ENCODE data around the gene APBA2. TPM values are rescaled to one million over a fixed set of nuclear protein-coding genes. Genes with fewer than 3 reads are reported as not detected.
"Not testable (repeated sequence)": the region's sequence is repeated elsewhere in the genome, so short reads cannot be mapped to it uniquely, and the experiment has no call there.

Gene APBA2
- total RNA-seq, 1 experiment from 2014 or later: 11.2 TPM

DNA sequence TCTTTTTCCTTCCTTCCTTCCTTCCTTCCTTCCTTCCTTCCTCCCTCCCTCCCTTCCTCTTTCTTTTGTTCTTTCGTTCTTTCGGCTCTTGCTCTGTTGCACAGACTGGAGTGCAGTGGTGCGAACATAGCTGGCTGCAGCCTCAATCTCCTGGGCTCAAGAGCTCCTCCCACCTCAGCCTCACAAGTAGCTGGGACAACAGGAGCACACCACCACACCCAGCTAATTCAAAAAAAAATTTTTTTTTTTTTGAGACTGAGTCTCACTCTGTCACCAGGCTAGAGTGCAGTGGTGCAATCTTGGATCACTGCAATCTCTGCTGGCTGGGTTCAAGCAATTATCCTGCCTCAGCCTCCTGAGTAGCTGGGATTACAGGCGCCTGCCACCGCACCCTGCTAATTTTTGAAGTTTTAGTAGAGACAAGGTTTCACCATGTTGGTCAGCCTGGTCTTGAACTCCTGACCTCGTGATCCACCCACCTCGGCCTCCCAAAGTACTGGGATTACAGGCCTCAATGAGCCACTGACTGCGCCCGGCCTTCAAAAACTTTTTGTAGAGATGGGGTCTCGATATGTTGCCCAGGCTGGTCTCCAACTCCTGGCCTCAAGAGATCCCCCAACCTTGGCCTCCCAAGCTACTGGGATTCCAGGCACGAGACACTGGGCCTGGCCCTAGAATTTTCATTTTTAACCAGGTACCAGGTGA lies 24.0 kb upstream of the APBA2 start:
- H3K36me3 Mint-ChIP-seq; DNase-seq (ENCODE audit: low spot score); ATAC-seq; H3K27me3 Mint-ChIP-seq (ENCODE audit: low read depth); H3K4me3 Mint-ChIP-seq; H3K4me1 Mint-ChIP-seq; POLR2A ChIA-PET; H3K27ac Mint-ChIP-seq; H3K9me3 Mint-ChIP-seq: not testable (repeated sequence)
- CTCF ChIA-PET: interaction anchor here (0.6 to 1.2 kb wide), 4 partner anchors 26 to 229 kb away, joined by 4 to 7 read pairs (median 5); no protein-coding TSS in a partner anchor

DNA sequence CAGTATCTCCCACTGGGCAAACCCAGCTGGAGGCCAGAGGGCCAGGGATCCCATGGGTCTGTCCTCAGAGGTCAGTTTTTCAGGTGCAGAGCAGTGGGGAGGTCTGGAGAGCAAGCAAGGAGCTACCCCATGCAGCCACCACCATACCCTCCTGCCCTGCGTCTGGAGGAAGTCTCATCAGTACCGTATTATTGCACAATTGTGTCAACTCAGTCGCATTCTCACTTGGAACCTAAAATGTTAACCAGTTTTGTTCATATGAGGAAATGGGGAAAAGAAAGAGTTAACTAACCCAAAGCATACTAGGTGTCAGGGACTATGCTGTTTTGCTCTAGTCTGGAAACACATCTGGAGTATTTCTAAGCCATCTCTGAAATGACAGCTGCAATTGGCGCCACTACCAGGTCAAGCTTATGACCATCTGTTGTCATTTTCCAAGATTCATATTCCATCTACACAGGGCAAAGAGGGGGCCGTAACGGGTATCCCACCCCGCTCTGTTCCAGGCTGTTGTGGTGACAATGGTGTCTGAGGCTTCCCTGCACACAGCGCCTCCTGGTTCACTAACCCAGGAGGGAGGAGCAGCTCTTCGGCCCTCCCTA lies 16.9 kb upstream of the APBA2 start:
- POLR2A ChIA-PET: no interaction called here
- no peaks in the 10 kb centered on the region; the same call in 1 of the 2 replicates for H3K36me3 Mint-ChIP-seq
- CTCF ChIA-PET: interaction anchor here (1.5 kb wide), 1 partner anchor 53 kb away, joined by 3 read pairs; no protein-coding TSS in a partner anchor
- no peaks in the 10 kb centered on the region for H3K4me1 Mint-ChIP-seq
- no peak overlapping the region for H3K4me3 Mint-ChIP-seq
- no peaks in the 10 kb centered on the region for H3K27me3 Mint-ChIP-seq (ENCODE audit: low read depth)
- H3K9me3 Mint-ChIP-seq: peaks cover 18% of the 10 kb centered on the region
- TF ChIP-seq EMX1 (CRISPR knock-in tag; IDR thresholded peaks at IDR 0.05) (no peak), ETV6 (CRISPR knock-in tag; IDR thresholded peaks at IDR 0.05) (no peak), TP53 (CRISPR knock-in tag; IDR thresholded peaks at IDR 0.05) (no peak), SOX15 (CRISPR knock-in tag; IDR thresholded peaks at IDR 0.05) (no peak), ELF4 (CRISPR knock-in tag; IDR thresholded peaks at IDR 0.05; ENCODE audit: low read depth) (no peak), MLX (CRISPR knock-in tag; IDR thresholded peaks at IDR 0.05) (no peak), NFATC4 (CRISPR knock-in tag; IDR thresholded peaks at IDR 0.05) (no peak), TEAD4 (CRISPR knock-in tag; IDR thresholded peaks at IDR 0.05) (no peak)
- no peak for ATAC-seq
- H3K27ac Mint-ChIP-seq: no peak overlapping the region
- DNase-seq (ENCODE audit: low spot score): no peak

GRCh38 chr15:28871168-28871567 lies 14.6 kb upstream of the APBA2 start:
- CTCF ChIA-PET: no interaction called here
- peaks cover 13% of the 10 kb centered on the region for H3K27me3 Mint-ChIP-seq (ENCODE audit: low read depth)
- H3K9me3 Mint-ChIP-seq: peaks cover 18% of the 10 kb centered on the region

More at GRCh38 chr15:28871168-28871567, 14.6 kb upstream of the APBA2 start:
- DNase-seq (ENCODE audit: low spot score) (no peak), ATAC-seq (no peak)
- no peak for TF ChIP-seq USF2 (CRISPR knock-in tag; IDR thresholded peaks at IDR 0.05)
- no peak for TF ChIP-seq AFF4 (CRISPR knock-in tag; IDR thresholded peaks at IDR 0.05; ENCODE audit: borderline replicate concordance)
- no peak for TF ChIP-seq TEAD4 (CRISPR knock-in tag; IDR thresholded peaks at IDR 0.05)
- no peak for TF ChIP-seq MYBL2 (CRISPR knock-in tag; IDR thresholded peaks at IDR 0.05)
- no peak for TF ChIP-seq TEAD1 (CRISPR knock-in tag; IDR thresholded peaks at IDR 0.05)
- H3K36me3 Mint-ChIP-seq: no peaks in the 10 kb centered on the region; the same call in 1 of the 2 replicates
- no peak overlapping the region for H3K4me3 Mint-ChIP-seq
- peaks cover 7% of the 10 kb centered on the region for H3K4me1 Mint-ChIP-seq
- no peak overlapping the region for H3K27ac Mint-ChIP-seq
- POLR2A ChIA-PET: no interaction called here
